ENCODE results near the gene KRAS.

- TF ChIP-seq, protein P1, sequence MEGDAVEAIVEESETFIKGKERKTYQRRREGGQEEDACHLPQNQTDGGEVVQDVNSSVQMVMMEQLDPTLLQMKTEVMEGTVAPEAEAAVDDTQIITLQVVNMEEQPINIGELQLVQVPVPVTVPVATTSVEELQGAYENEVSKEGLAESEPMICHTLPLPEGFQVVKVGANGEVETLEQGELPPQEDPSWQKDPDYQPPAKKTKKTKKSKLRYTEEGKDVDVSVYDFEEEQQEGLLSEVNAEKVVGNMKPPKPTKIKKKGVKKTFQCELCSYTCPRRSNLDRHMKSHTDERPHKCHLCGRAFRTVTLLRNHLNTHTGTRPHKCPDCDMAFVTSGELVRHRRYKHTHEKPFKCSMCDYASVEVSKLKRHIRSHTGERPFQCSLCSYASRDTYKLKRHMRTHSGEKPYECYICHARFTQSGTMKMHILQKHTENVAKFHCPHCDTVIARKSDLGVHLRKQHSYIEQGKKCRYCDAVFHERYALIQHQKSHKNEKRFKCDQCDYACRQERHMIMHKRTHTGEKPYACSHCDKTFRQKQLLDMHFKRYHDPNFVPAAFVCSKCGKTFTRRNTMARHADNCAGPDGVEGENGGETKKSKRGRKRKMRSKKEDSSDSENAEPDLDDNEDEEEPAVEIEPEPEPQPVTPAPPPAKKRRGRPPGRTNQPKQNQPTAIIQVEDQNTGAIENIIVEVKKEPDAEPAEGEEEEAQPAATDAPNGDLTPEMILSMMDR (IDR thresholded peaks at IDR 0.05; ENCODE audit: extremely low read depth in 1 of 2, insufficient read depth in 1 of 2, low read depth in 1 of 2, low read length in 2 of 2), result no peak
- no peak for TF ChIP-seq POLR2AphosphoS5 (IDR thresholded peaks at IDR 0.05; ENCODE audit: insufficient read depth, low read depth, low read length)
Measured at GRCh38 chr12:25202137-25202536, 48.6 kb downstream of the KRAS start.
